ENCODE measurements around the gene TRMT11.

DNA sequence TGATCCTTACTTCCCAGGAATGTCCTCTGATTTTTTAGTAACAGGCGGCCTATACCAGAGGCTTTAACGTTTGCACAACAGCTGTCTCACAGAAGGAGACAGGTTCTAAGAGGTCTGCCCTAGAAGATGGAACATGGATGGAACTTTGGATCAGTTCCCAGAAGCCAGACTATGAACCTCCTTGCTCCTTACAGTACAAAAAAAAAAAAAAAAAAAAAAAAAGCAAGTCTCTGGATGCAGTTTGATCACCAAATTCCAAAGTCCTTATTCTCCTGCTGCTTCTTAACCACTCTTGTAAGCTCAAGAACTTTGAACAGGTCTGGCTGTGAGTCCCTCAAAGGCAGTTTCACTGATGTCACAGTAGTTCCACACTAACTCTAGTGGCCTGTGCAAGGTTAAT lies 2.0 kb upstream of the TRMT11 start:
- no peak for TF ChIP-seq POLR2A (IDR thresholded peaks at IDR 0.05)
- no peak for TF ChIP-seq POLR2AphosphoS5 (IDR thresholded peaks at IDR 0.05)

Measured in spleen (tissue), 3 donors.